Stomach smooth muscle (tissue), 2 donors: ENCODE data around the gene PTPN6.
A peak's percentile ranks its signal among the peaks of the same experiment; 100 is the strongest.

Source experiments
- H3K27ac ChIP-seq: one replicate; pipeline ENCODE4 v1.7.0; 2013; ENCODE audit warnings: mild to moderate bottlenecking, low read length, inconsistent platforms
- H3K27me3 ChIP-seq, 2 donors: one replicate each; pipeline ENCODE4 v1.7.0; 2013; ENCODE audit warnings: low read length in 2 of 2; ENCODE audit not compliant: insufficient read depth in 2 of 2, control insufficient read depth in 1 of 2
- H3K36me3 ChIP-seq, 2 donors: one replicate each; pipeline ENCODE4 v1.7.0; 2013; ENCODE audit warnings: low read length in 2 of 2; ENCODE audit not compliant: control insufficient read depth in 2 of 2, insufficient read depth in 2 of 2
- H3K4me1 ChIP-seq: one replicate; pipeline ENCODE4 v1.7.0; 2013; ENCODE audit warnings: low read length; ENCODE audit not compliant: control insufficient read depth, insufficient read depth
- H3K4me3 ChIP-seq, 2 donors: one replicate each; pipeline ENCODE4 v1.7.0; 2013; ENCODE audit warnings: low read length in 2 of 2
- H3K9ac ChIP-seq, 2 donors: one replicate each; pipeline ENCODE4 v1.7.0; 2013; ENCODE audit warnings: low read length in 2 of 2, mild to moderate bottlenecking in 1 of 2
- H3K9me3 ChIP-seq, 2 donors: one replicate each; pipeline ENCODE4 v1.7.0; 2013; ENCODE audit warnings: low read length in 2 of 2; ENCODE audit not compliant: control insufficient read depth in 2 of 2
- donor health status: healthy.
- donor health status: Pancreatic carcinoma.

PTPN6 gene

DNA sequence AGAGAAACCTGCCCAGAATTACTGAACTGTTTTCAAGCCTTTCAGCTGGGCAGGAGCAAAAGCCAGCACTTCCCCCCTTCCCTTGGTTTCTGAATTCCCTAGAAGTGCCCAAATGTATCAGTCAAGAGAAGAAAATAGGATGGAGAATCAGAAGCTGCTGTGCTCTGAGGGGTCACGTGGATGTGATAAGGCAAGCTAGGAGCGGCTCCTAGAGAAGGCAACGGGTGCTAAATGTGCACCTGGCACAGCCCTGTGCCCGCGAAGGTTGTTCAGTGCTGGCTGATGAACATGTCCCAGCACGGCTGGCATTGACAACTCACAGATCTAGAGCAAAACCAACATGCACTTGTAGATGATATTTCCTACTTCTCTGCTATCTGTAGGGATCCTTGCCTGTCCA lies 27.9 kb downstream of the PTPN6 start:
- Histone ChIP-seq H3K36me3 (peaks cover 68 to 73% of the 10 kb centered on the region in 2 donors), H3K4me3 (no peak overlapping the region), H3K4me1 (no peaks in the 10 kb centered on the region), H3K9me3 (no peaks in the 10 kb centered on the region), H3K9ac (no peak overlapping the region), H3K27me3 (no peaks in the 10 kb centered on the region), H3K27ac (no peak overlapping the region)

- H3K9me3 ChIP-seq: no peaks in the 10 kb centered on the region
- peaks cover 64 to 69% of the 10 kb centered on the region in 2 donors for H3K36me3 ChIP-seq
- no peak overlapping the region for H3K27ac ChIP-seq
These were observed 28.3 kb downstream of the PTPN6 start for GRCh38 chr12:6979453-6979852.

GRCh38 chr12:6980075-6980474 lies 28.9 kb downstream of the PTPN6 start:
- H3K36me3 ChIP-seq: peaks cover 58 to 63% of the 10 kb centered on the region in 2 donors
- H3K4me1 ChIP-seq: no peaks in the 10 kb centered on the region
- no peaks in the 10 kb centered on the region for H3K9me3 ChIP-seq
- H3K27me3 ChIP-seq: no peaks in the 10 kb centered on the region
- no peak overlapping the region for H3K4me3 ChIP-seq
- H3K27ac ChIP-seq: no peak overlapping the region
- no peak overlapping the region for H3K9ac ChIP-seq

More at GRCh38 chr12:6979453-6979852, 28.3 kb downstream of the PTPN6 start:
- H3K4me3 ChIP-seq: no peak overlapping the region
- H3K9ac ChIP-seq: no peak overlapping the region
- no peaks in the 10 kb centered on the region for H3K27me3 ChIP-seq
- H3K4me1 ChIP-seq: no peaks in the 10 kb centered on the region

GRCh38 chr12:6980740-6981139 lies 29.6 kb downstream of the PTPN6 start:
- no peak overlapping the region for H3K27ac ChIP-seq
- H3K4me3 ChIP-seq: no peak overlapping the region
- no peaks in the 10 kb centered on the region for H3K27me3 ChIP-seq
- H3K9me3 ChIP-seq: no peaks in the 10 kb centered on the region
- no peaks in the 10 kb centered on the region for H3K4me1 ChIP-seq
- no peak overlapping the region for H3K9ac ChIP-seq
- peaks cover 51 to 56% of the 10 kb centered on the region in 2 donors for H3K36me3 ChIP-seq

GRCh38 chr12:6981152-6982052 lies 30.2 kb downstream of the PTPN6 start:
- Histone ChIP-seq H3K4me3 (no peak overlapping the region), H3K4me1 (no peaks in the 10 kb centered on the region), H3K36me3 (peaks cover 45 to 50% of the 10 kb centered on the region in 2 donors), H3K27ac (no peak overlapping the region), H3K9ac (no peak overlapping the region), H3K27me3 (no peaks in the 10 kb centered on the region), H3K9me3 (no peaks in the 10 kb centered on the region)

DNA sequence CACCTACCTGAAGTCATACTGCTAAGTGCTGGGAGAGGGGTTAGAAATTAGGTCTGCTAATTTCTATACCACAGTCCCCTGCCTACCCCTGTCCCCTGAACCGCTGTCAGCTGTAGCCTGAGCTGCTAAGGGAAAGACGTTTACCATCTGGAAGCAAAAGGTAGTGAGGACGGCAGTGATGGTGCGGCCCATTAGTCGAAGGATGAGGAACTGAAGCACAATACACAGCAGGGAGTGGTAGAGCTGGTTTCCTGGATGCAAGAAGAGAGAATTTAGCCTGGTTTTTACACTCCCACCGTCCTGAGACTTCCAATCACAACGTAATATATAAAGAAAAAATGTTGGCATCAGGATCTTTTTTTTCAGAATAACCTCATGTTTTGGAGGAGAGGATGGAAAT lies 31.4 kb downstream of the PTPN6 start:
- no peak overlapping the region for H3K9ac ChIP-seq
- no peaks in the 10 kb centered on the region for H3K27me3 ChIP-seq
- no peaks in the 10 kb centered on the region for H3K9me3 ChIP-seq
- H3K4me1 ChIP-seq: no peaks in the 10 kb centered on the region
- no peak overlapping the region for H3K4me3 ChIP-seq
- peaks cover 37 to 41% of the 10 kb centered on the region in 2 donors for H3K36me3 ChIP-seq
- H3K27ac ChIP-seq: no peak overlapping the region

GRCh38 chr12:6987956-6988553 lies 36.9 kb downstream of the PTPN6 start:
- no peaks in the 10 kb centered on the region for H3K27me3 ChIP-seq
- peak overlapping the region; percentile 82 for H3K27ac ChIP-seq
- H3K4me3 ChIP-seq: peak overlapping the region; percentile 2 to 44
- no peaks in the 10 kb centered on the region for H3K9me3 ChIP-seq
- H3K36me3 ChIP-seq: peaks cover 0 to 7% of the 10 kb centered on the region in 2 donors
- H3K4me1 ChIP-seq: peaks cover 11% of the 10 kb centered on the region
- H3K9ac ChIP-seq: peak overlapping the region; percentile 23 to 51

DNA sequence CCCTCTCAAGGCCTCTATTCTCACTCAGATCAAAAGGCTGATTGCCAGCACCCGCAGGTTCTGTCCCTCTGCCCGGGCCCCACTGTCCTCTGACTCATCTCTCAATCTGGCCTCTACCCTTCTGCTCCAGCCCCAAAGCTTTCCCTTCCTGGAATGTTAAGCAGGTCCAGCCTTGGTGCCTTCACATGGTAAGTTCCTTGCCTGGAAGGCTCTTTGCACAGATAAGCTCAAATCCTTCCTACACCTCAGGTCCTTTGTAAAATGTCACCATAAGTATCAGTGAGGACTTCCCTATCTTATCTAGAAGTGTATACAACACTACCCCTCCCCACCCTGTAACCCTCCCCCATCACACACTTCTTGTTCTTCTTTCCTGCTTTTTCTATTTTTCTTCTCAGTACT lies 44.9 kb downstream of the PTPN6 start:
- Histone ChIP-seq H3K27me3 (no peaks in the 10 kb centered on the region), H3K36me3 (peaks cover 8 to 13% of the 10 kb centered on the region in 2 donors), H3K4me3 (no peak overlapping the region), H3K4me1 (no peaks in the 10 kb centered on the region), H3K9ac (no peak overlapping the region), H3K9me3 (no peaks in the 10 kb centered on the region), H3K27ac (no peak overlapping the region)

GRCh38 chr12:6998715-6999451 lies 47.7 kb downstream of the PTPN6 start:
- Histone ChIP-seq H3K27me3 (no peaks in the 10 kb centered on the region), H3K4me3 (no peak overlapping the region), H3K36me3 (peaks cover 8 to 13% of the 10 kb centered on the region in 2 donors), H3K4me1 (no peaks in the 10 kb centered on the region), H3K9me3 (no peaks in the 10 kb centered on the region), H3K27ac (no peak overlapping the region), H3K9ac (no peak overlapping the region)

GRCh38 chr12:7001921-7002591 lies 50.9 kb downstream of the PTPN6 start:
- peaks cover 7 to 8% of the 10 kb centered on the region in 2 donors for H3K36me3 ChIP-seq
- H3K27me3 ChIP-seq: no peaks in the 10 kb centered on the region
- no peak overlapping the region for H3K27ac ChIP-seq
- no peak overlapping the region for H3K9ac ChIP-seq
- no peaks in the 10 kb centered on the region for H3K4me1 ChIP-seq
- H3K9me3 ChIP-seq: no peaks in the 10 kb centered on the region
- H3K4me3 ChIP-seq: no peak overlapping the region
